DOHH2 (cell line): ENCODE data around the gene LRRC8D.

ENCODE experiments used
- CTCF ChIP-seq: fragments of 200-600 bp; sonication (generic); IDR thresholded peaks from one replicate; pipeline ENCODE4 v1.5.1; 2014; ENCODE audit warnings: antibody characterized with exemption, mild to moderate bottlenecking, low read depth, low read length; ENCODE audit not compliant: poor library complexity, severe bottlenecking
- EZH2phosphoT487 ChIP-seq: fragments of 200-600 bp; sonication (generic); IDR thresholded peaks from 2 replicates; pipeline ENCODE4 v1.6.1; 2017; ENCODE audit warnings: borderline replicate concordance, mild to moderate bottlenecking, antibody characterized with exemption, low read length, moderate library complexity, mixed read lengths

- TF ChIP-seq CTCF (no peak), EZH2phosphoT487 (no peak)
Measured at GRCh38 chr1:89820422-89821321, at the start of gene LRRC8D.
